Keratinocyte (primary cell): ENCODE measurements around the gene CERKL.

Source experiments
- CTCF ChIP-seq, 3 experiments: IDR thresholded peaks in 1 of 3; conservative IDR thresholded peaks in 1 of 3; optimal IDR thresholded peaks in 1 of 3; 2 replicates in 2 of 3; 3 replicates in 1 of 3; pipeline versions ENCODE3 to v1.5.1; 2011; ENCODE audit warnings: low read length in 3 of 3, mild to moderate bottlenecking in 3 of 3, moderate library complexity in 2 of 3, control low read depth in 1 of 3, inconsistent platforms in 1 of 3; ENCODE audit not compliant: insufficient read depth in 2 of 3; ENCODE audit errors: extremely low read depth in 1 of 3
- EZH2 ChIP-seq: IDR thresholded peaks from one replicate; pipeline ENCODE4 v1.6.1; 2012; ENCODE audit warnings: inconsistent platforms, mild to moderate bottlenecking, low read length, moderate library complexity

- TF ChIP-seq CTCF (optimal IDR thresholded peaks at IDR 0.05 in 1 of 3, IDR thresholded peaks at IDR 0.05 in 1 of 3, conservative IDR thresholded peaks at IDR 0.05 in 1 of 3; ENCODE audit: extremely low read depth in 1 of 3, insufficient read depth in 2 of 3, low read length in 3 of 3) (no peak), EZH2 (no peak)
Observed at GRCh38 chr2:181563101-181563692, 93.7 kb downstream of the CERKL start.
